ENCODE data around the gene TNIK. TPM values are rescaled to one million over a fixed set of nuclear protein-coding genes. Genes with fewer than 3 reads are reported as not detected.

Gene TNIK
- total RNA-seq, 1 experiment from 2014 or later = 14.8 TPM

GRCh38 chr3:171177056-171177455 is 283.1 kb downstream of the TNIK start:
- no peak for DNase-seq
- no peaks in the 10 kb centered on the region for H3K27me3 ChIP-seq
- no peak overlapping the region for H3K4me3 ChIP-seq
- no peak overlapping the region for H3K27ac ChIP-seq
- no peaks in the 10 kb centered on the region for H3K4me1 ChIP-seq
- H3K36me3 ChIP-seq = no peaks in the 10 kb centered on the region
- H3K9me3 ChIP-seq (replicated peaks) = no peaks in the 10 kb centered on the region

DNA sequence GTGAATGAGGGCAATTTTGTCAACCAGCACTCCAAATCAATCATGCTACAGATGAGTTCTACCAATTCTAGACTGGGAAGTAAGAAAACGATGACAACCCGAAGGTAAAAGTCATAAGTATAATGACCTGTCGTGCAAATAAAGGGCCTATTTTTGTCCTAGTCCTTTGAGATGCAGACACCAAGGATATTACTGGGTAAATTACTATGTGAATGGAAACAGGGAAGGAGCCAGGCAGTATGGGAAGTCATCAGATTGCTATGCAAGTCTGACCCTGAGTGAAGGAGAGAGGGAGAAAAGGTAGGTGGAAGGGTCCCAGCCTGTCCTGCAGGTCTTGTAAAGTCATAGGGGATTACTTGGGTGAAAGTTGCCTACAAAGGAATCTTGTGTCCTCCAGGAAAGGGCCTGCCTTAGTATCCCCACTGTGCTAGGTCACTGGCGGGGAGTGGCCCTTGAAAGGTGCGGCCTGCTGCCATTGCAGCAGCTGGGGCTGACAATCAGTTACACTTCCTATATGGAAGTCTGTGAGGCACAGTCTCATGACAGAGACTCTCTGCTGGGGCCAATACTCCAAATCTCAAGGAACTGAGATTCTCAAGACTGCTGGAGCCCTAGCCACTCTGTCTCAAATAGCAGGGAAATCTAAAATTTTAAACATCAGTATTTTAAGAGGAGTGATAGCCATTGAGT is 283.8 kb downstream of the TNIK start:
- Histone ChIP-seq H3K27me3 (no peaks in the 10 kb centered on the region), H3K9me3 (replicated peaks) (no peaks in the 10 kb centered on the region), H3K4me3 (no peak overlapping the region), H3K4me1 (no peaks in the 10 kb centered on the region), H3K36me3 (no peaks in the 10 kb centered on the region), H3K27ac (no peak overlapping the region)
- DNase-seq = no peak

- Histone ChIP-seq H3K27me3 (no peaks in the 10 kb centered on the region), H3K9me3 (replicated peaks) (no peaks in the 10 kb centered on the region), H3K36me3 (no peaks in the 10 kb centered on the region), H3K27ac (no peak overlapping the region), H3K4me3 (no peak overlapping the region), H3K4me1 (no peaks in the 10 kb centered on the region)
- no peak for DNase-seq
These were observed 284.4 kb downstream of the TNIK start for GRCh38 chr3:171175741-171176234.

GRCh38 chr3:171173736-171174135 is 286.5 kb downstream of the TNIK start:
- no peak for DNase-seq
- Histone ChIP-seq H3K36me3 (no peaks in the 10 kb centered on the region), H3K9me3 (replicated peaks) (no peaks in the 10 kb centered on the region), H3K4me3 (no peak overlapping the region), H3K4me1 (no peaks in the 10 kb centered on the region), H3K27ac (no peak overlapping the region), H3K27me3 (no peaks in the 10 kb centered on the region)

DNA sequence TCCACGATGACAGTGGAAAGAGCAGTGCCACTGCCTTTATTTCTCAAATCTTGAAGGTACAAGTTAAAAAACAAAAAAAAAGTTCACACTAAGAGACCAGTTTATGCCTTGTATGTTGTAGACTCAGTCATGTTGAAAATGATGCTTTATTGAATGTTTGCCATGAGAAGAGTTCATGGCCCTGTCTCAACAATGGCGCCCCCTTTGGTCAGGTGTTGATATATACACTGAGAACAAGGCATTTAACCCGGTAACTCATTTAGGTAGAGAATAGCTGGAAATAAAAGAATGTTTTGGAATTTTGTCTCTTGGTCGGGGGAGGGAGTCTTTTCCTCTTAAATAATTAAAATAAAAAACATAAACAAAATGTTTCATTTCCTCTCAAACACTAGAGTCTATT is 288.1 kb downstream of the TNIK start:
- DNase-seq = peak; percentile 11 to 21
- Histone ChIP-seq H3K27me3 (no peaks in the 10 kb centered on the region), H3K9me3 (replicated peaks) (no peaks in the 10 kb centered on the region), H3K36me3 (no peaks in the 10 kb centered on the region), H3K4me3 (no peak overlapping the region), H3K4me1 (no peaks in the 10 kb centered on the region), H3K27ac (no peak overlapping the region)

GRCh38 chr3:171169866-171170265 is 290.3 kb downstream of the TNIK start:
- H3K4me3 ChIP-seq = no peak overlapping the region
- no peaks in the 10 kb centered on the region for H3K36me3 ChIP-seq
- no peaks in the 10 kb centered on the region for H3K27me3 ChIP-seq
- no peaks in the 10 kb centered on the region for H3K4me1 ChIP-seq
- DNase-seq = no peak
- H3K9me3 ChIP-seq (replicated peaks) = no peaks in the 10 kb centered on the region
- H3K27ac ChIP-seq = no peak overlapping the region

DNA sequence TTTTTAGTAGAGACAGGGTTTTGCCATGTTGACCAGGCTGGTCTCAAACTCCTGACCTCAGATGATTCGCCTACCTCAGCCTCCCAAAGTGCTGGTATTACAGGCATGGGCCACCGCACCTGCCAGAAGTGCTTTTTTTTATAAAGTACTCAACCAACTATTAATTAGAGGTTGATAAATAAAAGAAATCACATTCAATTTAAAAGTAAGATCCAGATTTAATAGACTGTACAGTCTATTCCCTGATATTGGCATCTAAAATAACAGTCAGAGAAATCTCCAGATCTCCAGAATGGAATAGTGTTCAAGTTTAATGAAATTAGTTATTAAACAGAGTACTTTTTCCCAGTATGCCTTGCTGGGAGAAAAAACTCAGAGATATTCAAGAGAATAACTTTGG is 290.8 kb downstream of the TNIK start:
- Histone ChIP-seq H3K27ac (no peak overlapping the region), H3K36me3 (no peaks in the 10 kb centered on the region), H3K9me3 (replicated peaks) (no peaks in the 10 kb centered on the region), H3K27me3 (no peaks in the 10 kb centered on the region), H3K4me3 (no peak overlapping the region), H3K4me1 (no peaks in the 10 kb centered on the region)
- no peak for DNase-seq

GRCh38 chr3:171168551-171168950 is 291.7 kb downstream of the TNIK start:
- no peak for DNase-seq
- H3K4me3 ChIP-seq = no peak overlapping the region
- no peaks in the 10 kb centered on the region for H3K4me1 ChIP-seq
- no peak overlapping the region for H3K27ac ChIP-seq
- H3K27me3 ChIP-seq = no peaks in the 10 kb centered on the region
- H3K36me3 ChIP-seq = no peaks in the 10 kb centered on the region
- no peaks in the 10 kb centered on the region for H3K9me3 ChIP-seq (replicated peaks)

DNA sequence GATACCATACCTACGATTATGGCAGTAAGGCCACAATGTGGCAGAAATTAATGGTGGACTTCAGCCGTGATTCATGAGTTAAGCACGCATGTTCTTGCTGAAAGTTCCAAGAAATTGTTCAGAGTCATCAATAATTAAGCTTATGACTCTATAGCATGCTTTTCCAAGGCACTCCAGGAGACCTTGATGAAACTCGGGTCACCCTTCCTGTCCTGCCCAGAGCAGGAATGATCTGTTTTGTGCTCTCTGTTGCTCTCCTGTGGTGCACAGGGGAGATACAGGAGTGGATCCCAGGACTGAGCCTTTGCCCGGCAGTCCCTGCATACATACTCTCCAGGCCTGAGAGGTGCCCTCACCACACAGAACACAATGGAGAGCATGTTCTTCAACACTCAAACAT is 292.1 kb downstream of the TNIK start:
- peak; percentile 14 to 30 for DNase-seq
- no peaks in the 10 kb centered on the region for H3K9me3 ChIP-seq (replicated peaks)

DNA sequence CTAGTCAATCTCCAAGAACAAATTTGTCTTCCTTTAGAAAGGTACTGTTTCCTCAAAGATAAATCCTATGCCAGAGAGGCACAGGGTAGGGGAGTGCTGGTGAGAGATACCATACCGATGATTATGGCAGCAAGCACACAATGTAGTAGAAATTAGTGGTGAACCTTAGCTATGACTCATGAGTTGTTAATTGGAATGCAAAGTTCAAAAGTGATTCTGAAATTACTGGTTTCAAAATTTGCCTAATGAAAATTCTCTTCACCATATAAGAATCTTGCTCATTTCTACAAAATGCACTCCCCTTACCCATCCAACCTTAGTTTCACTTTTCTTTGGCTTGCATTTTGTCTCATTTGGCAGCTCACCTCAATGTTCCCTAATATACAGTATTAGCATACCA is 294.2 kb downstream of the TNIK start:
- no peaks in the 10 kb centered on the region for H3K9me3 ChIP-seq (replicated peaks)
- no peak for DNase-seq
- H3K4me1 ChIP-seq = no peaks in the 10 kb centered on the region
- 0 out of 2 replicates have a peak, but pooled peaks cover under 1% of the 10 kb centered on the region for H3K36me3 ChIP-seq
- no peak overlapping the region for H3K4me3 ChIP-seq
- no peak overlapping the region for H3K27ac ChIP-seq
- no peaks in the 10 kb centered on the region for H3K27me3 ChIP-seq

More for the DNA sequence above, 292.1 kb downstream of the TNIK start:
- Histone ChIP-seq H3K4me3 (no peak overlapping the region), H3K27ac (no peak overlapping the region), H3K4me1 (no peaks in the 10 kb centered on the region), H3K27me3 (no peaks in the 10 kb centered on the region), H3K36me3 (no peaks in the 10 kb centered on the region)

DNA sequence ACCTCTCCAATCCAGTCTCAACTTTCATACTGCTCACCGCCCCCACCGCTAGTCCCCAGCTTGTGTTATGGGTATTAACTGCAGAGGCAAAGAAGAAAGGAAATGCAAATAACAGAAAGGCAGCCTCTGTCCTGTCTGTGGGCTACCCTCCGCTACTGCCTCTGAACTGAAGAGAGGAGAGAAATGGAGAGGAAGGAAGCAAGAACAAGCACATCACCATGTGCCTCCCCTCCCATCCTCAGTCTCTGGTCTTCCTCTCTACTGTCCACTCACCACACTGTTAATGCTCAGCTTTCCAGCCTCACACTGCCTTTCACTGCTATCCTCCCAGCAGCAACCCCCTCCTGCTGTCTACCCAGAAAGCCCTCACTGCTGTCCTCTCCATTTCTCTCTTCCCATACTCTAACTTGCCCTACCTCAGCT is 294.7 kb downstream of the TNIK start:
- no peaks in the 10 kb centered on the region for H3K4me1 ChIP-seq
- H3K9me3 ChIP-seq (replicated peaks) = no peaks in the 10 kb centered on the region
- H3K36me3 ChIP-seq = 0 out of 2 replicates have a peak, but pooled peaks cover 5% of the 10 kb centered on the region
- no peak overlapping the region for H3K4me3 ChIP-seq
- H3K27ac ChIP-seq = no peak overlapping the region
- no peaks in the 10 kb centered on the region for H3K27me3 ChIP-seq
- no peak for DNase-seq

DNA sequence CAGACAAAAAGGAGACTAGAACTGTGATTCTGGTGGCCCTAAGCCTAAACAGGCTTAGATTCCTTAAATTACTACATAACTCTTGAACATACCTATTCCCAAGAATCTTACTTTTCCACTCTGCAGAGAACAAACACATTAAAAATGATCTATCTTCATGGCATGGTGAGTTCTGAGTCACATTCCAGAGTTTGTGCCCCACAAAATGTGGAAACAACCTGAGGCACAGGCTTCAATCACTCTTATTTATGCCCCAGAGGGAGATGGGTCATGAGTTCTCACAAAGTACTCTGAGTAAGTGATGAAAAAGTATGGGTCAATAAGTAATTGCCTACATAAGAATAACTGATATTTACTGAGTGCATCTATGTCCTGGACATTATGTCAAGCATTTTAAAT is 296.1 kb downstream of the TNIK start:
- Histone ChIP-seq H3K9me3 (replicated peaks) (no peaks in the 10 kb centered on the region), H3K27ac (no peak overlapping the region), H3K4me1 (no peaks in the 10 kb centered on the region), H3K36me3 (0 out of 2 replicates have a peak, but pooled peaks cover 5% of the 10 kb centered on the region), H3K4me3 (no peak overlapping the region), H3K27me3 (no peaks in the 10 kb centered on the region)
- DNase-seq = no peak

DNA sequence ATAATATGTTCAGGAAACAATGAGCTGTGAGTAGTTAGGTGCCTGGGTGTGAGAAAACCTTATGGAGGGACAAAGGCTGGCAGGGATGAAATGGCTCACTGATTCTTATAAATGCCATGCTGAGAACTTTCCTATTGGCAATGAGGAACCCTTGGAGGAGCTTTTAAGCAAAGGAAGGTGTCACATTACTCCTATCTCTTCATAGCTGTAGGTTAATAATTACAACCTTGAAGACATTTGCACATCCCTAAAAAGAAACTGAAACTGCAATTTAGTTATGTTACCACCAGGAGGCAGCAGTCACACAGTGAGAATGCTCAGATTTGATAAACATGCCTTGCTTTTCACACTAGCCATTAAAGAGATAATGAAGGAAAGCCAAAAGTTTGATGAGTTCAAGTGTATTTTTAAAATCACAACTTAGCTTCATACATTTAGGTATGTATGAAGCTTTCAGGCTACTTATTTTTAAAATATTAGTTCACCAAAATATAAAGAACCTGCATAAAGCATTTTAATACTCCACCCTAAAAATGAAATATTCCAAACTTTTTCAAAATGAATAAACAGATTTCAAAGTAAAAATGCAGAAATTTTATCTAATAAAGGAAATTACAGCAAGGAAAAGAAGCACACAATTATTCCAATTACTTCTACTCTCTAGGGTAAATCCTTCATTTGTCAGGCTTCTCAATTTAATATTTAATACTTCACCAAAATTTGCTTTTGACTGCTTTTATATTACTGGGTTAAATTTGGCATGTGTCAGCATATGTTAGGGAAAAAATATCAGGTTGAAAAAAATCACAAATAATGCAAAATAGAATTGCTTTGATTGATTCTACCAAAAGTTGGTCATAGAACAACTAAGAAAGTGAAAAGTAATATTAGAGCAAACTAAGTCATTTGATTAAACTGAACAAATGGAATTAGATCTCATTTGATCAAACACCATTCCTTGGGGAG is 296.8 kb downstream of the TNIK start:
- peak in 1 of 2 experiments; percentile 71 for DNase-seq
- Histone ChIP-seq H3K4me3 (no peak overlapping the region), H3K36me3 (0 out of 2 replicates have a peak, but pooled peaks cover 5% of the 10 kb centered on the region), H3K27me3 (no peaks in the 10 kb centered on the region), H3K27ac (no peak overlapping the region), H3K4me1 (no peaks in the 10 kb centered on the region), H3K9me3 (replicated peaks) (no peaks in the 10 kb centered on the region)

DNA sequence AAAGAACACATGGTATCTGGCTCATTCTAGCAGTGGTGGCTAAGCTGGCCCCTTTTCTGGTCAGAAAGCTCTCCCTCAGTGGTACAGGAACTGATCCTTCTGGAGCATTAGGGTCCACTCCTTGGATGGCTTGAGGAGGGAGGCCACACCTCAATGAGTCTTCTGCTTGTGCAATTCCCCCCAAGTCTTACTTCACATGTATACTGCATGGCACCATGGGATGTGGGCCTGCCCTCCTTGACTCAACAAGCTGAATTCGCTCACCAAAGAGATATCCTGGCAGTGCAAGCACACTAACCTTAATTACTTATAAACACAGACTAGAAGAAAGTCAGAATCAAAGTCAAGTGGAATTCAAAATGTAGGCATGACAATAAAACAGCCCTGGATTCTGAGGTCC is 299.9 kb downstream of the TNIK start:
- no peaks in the 10 kb centered on the region for H3K9me3 ChIP-seq (replicated peaks)
- H3K36me3 ChIP-seq = 0 out of 2 replicates have a peak, but pooled peaks cover 5% of the 10 kb centered on the region
- H3K27me3 ChIP-seq = no peaks in the 10 kb centered on the region
- H3K4me1 ChIP-seq = no peaks in the 10 kb centered on the region
- no peak overlapping the region for H3K4me3 ChIP-seq
- DNase-seq = no peak
- no peak overlapping the region for H3K27ac ChIP-seq

- DNase-seq = no peak
- 0 out of 2 replicates have a peak, but pooled peaks cover 5% of the 10 kb centered on the region for H3K36me3 ChIP-seq
- no peaks in the 10 kb centered on the region for H3K9me3 ChIP-seq (replicated peaks)
- no peaks in the 10 kb centered on the region for H3K27me3 ChIP-seq
- no peak overlapping the region for H3K27ac ChIP-seq
- no peak overlapping the region for H3K4me3 ChIP-seq
- H3K4me1 ChIP-seq = no peaks in the 10 kb centered on the region
These were observed 300.4 kb downstream of the TNIK start for GRCh38 chr3:171159822-171160157.
